Smooth muscle cell (in vitro differentiated cells): ENCODE measurements around the gene LRRC8C. TPM values are rescaled to one million over a fixed set of nuclear protein-coding genes. Genes with fewer than 3 reads are reported as not detected.

ENCODE experiments used
- DNase-seq: peaks from one replicate; lab custom pipeline; 2025; ENCODE audit not compliant: unreplicated experiment; lab: John Stamatoyannopoulos, UW
- H2AFZ ChIP-seq: fragments of 200-600 bp; sonication (generic); 2 replicates; pipeline ENCODE4 v1.6.0; 2016; ENCODE audit warnings: antibody characterized with exemption, low read depth, mild to moderate bottlenecking
- H3F3A ChIP-seq: fragments of 200-600 bp; sonication (generic); 2 replicates; pipeline ENCODE4 v1.6.0; 2017; ENCODE audit warnings: antibody characterized with exemption, low read depth
- H3K27ac ChIP-seq: fragments of 200-600 bp; sonication (generic); 2 replicates; pipeline ENCODE4 v1.5.1; 2016; ENCODE audit warnings: low read depth, mild to moderate bottlenecking
- H3K27me3 ChIP-seq: fragments of 200-600 bp; sonication (generic); 2 replicates; pipeline ENCODE4 v1.6.1; 2016; ENCODE audit warnings: low read depth, mild to moderate bottlenecking
- H3K36me3 ChIP-seq: fragments of 200-600 bp; sonication (generic); 2 replicates; pipeline ENCODE4 v1.5.1; 2016; ENCODE audit warnings: low read depth
- H3K4me1 ChIP-seq: fragments of 200-600 bp; sonication (generic); 2 replicates; pipeline ENCODE4 v1.5.1; 2016; ENCODE audit warnings: low read depth
- H3K4me2 ChIP-seq: fragments of 200-600 bp; sonication (generic); 2 replicates; pipeline ENCODE4 v1.6.0; 2016; ENCODE audit warnings: mild to moderate bottlenecking
- H3K4me3 ChIP-seq: fragments of 200-600 bp; sonication (generic); 2 replicates; pipeline ENCODE4 v1.5.1; 2016; ENCODE audit warnings: mild to moderate bottlenecking
- H3K79me2 ChIP-seq: fragments of 200-600 bp; sonication (generic); 2 replicates; pipeline ENCODE4 v1.6.0; 2016; ENCODE audit warnings: low read depth, mild to moderate bottlenecking
- H3K9ac ChIP-seq: fragments of 200-600 bp; sonication (generic); 2 replicates; pipeline ENCODE4 v1.6.0; 2016; ENCODE audit warnings: low read depth
- H3K9me3 ChIP-seq: fragments of 200-600 bp; sonication (generic); replicated peaks from 2 replicates; pipeline ENCODE4 v1.5.1; 2016; ENCODE audit warnings: low read depth
- H4K20me1 ChIP-seq: fragments of 200-600 bp; sonication (generic); 2 replicates; pipeline ENCODE4 v1.6.0; 2016; ENCODE audit warnings: low read depth
- CTCF ChIP-seq: fragments of 200-600 bp; sonication (generic); IDR thresholded peaks from 2 replicates; pipeline ENCODE4 v1.5.1; 2017; ENCODE audit warnings: borderline replicate concordance, mild to moderate bottlenecking, antibody characterized with exemption; ENCODE audit not compliant: insufficient read depth, poor library complexity, severe bottlenecking
- WGBS: methylation state at CpG from one replicate; pipeline ENCODE4 v1.1.7; 2016; ENCODE audit warnings: low lambda C conversion rate; 5-methylcytosine and 5-hydroxymethylcytosine counted together
- polyA plus RNA-seq: library from polyadenylated mRNA; unstranded; fragments of >200 nt; fragmentation: Nextera tagmentation; extraction: Ambion mirVana; gene quantifications from 2 replicates; pipeline ENCODE4 v1.2.1, GENCODE V29; 2016
- total RNA-seq: library from RNA; depleted of rRNA; stranded (reverse); fragments of >200 nt; gene quantifications from 2 replicates; pipeline ENCODE4 v1.2.3, GENCODE V29; 2014

LRRC8C gene
- total and polyA plus RNA-seq, 2 experiments from 2014 or later = 2.2 to 7.2 TPM

- 81% methylated on average over 3 of the region's 3 CpGs for whole genome bisulfite sequencing
- Histone ChIP-seq H3K27ac (no peak overlapping the region), H3F3A (no peaks in the 10 kb centered on the region), H3K4me3 (no peak overlapping the region), H3K36me3 (no peaks in the 10 kb centered on the region), H2AFZ (no peak overlapping the region), H3K4me2 (no peak overlapping the region), H4K20me1 (no peaks in the 10 kb centered on the region), H3K27me3 (no peaks in the 10 kb centered on the region), H3K9ac (no peak overlapping the region), H3K9me3 (no peaks in the 10 kb centered on the region), H3K79me2 (no peaks in the 10 kb centered on the region), H3K4me1 (no peaks in the 10 kb centered on the region)
- DNase-seq = no peak
- no peak for TF ChIP-seq CTCF
Measured at GRCh38 chr1:89698020-89698560, 65.2 kb downstream of the LRRC8C start.

GRCh38 chr1:89698624-89699023, 65.7 kb downstream of the LRRC8C start:
- H4K20me1 ChIP-seq = no peaks in the 10 kb centered on the region
- no peak overlapping the region for H3K9ac ChIP-seq
- no peak overlapping the region for H3K4me3 ChIP-seq
- H3K79me2 ChIP-seq = no peaks in the 10 kb centered on the region
- TF ChIP-seq CTCF = no peak
- H3F3A ChIP-seq = no peaks in the 10 kb centered on the region
- no peak overlapping the region for H3K27ac ChIP-seq
- no peaks in the 10 kb centered on the region for H3K9me3 ChIP-seq
- H2AFZ ChIP-seq = no peak overlapping the region
- H3K27me3 ChIP-seq = no peaks in the 10 kb centered on the region
- H3K36me3 ChIP-seq = no peaks in the 10 kb centered on the region
- WGBS = 90% methylated on average over 1 of the region's 1 CpG
- H3K4me2 ChIP-seq = no peak overlapping the region
- DNase-seq = no peak
- H3K4me1 ChIP-seq = no peaks in the 10 kb centered on the region

- no peaks in the 10 kb centered on the region for H3K27me3 ChIP-seq
- H3K4me1 ChIP-seq = no peaks in the 10 kb centered on the region
- no peak overlapping the region for H2AFZ ChIP-seq
- no peak overlapping the region for H3K27ac ChIP-seq
- H3F3A ChIP-seq = no peaks in the 10 kb centered on the region
- H3K79me2 ChIP-seq = no peaks in the 10 kb centered on the region
- TF ChIP-seq CTCF = no peak
- no peak for DNase-seq
- no peaks in the 10 kb centered on the region for H3K9me3 ChIP-seq
- H4K20me1 ChIP-seq = no peaks in the 10 kb centered on the region
- H3K4me3 ChIP-seq = no peak overlapping the region
- 94% methylated on average over 4 of the region's 4 CpGs for WGBS
- H3K4me2 ChIP-seq = no peak overlapping the region
- H3K9ac ChIP-seq = no peak overlapping the region
- H3K36me3 ChIP-seq = no peaks in the 10 kb centered on the region
Measured at GRCh38 chr1:89699451-89699986, 66.6 kb downstream of the LRRC8C start.

GRCh38 chr1:89701746-89702241, 68.9 kb downstream of the LRRC8C start:
- no peaks in the 10 kb centered on the region for H3K36me3 ChIP-seq
- peak overlapping the region; percentile 48 for H3K27ac ChIP-seq
- H3K27me3 ChIP-seq = no peaks in the 10 kb centered on the region
- DNase-seq = no peak
- no peak for TF ChIP-seq CTCF
- no peak overlapping the region for H2AFZ ChIP-seq
- peak overlapping the region; percentile 48 for H3K4me2 ChIP-seq
- WGBS = 17% methylated on average over 4 of the region's 4 CpGs
- H3K9ac ChIP-seq = no peak overlapping the region
- H3K4me1 ChIP-seq = no peaks in the 10 kb centered on the region
- no peaks in the 10 kb centered on the region for H3K9me3 ChIP-seq
- H4K20me1 ChIP-seq = no peaks in the 10 kb centered on the region
- no peak overlapping the region for H3K4me3 ChIP-seq
- H3K79me2 ChIP-seq = no peaks in the 10 kb centered on the region
- no peaks in the 10 kb centered on the region for H3F3A ChIP-seq
